KOPT-K1 (cell line): ENCODE results near the gene KRT2.

Experiments used
- H3K27ac ChIP-seq: fragments of 200-600 bp; sonication (generic); 2 replicates; pipeline ENCODE4 v1.5.1; 2016; ENCODE audit warnings: antibody characterized with exemption, mild to moderate bottlenecking, low read depth, low read length; ENCODE audit not compliant: poor library complexity, severe bottlenecking
- H3K36me3 ChIP-seq: fragments of 200-600 bp; sonication (generic); 2 replicates; pipeline ENCODE4 v1.5.1; 2017; ENCODE audit warnings: antibody characterized with exemption, mild to moderate bottlenecking, low read length, moderate library complexity; ENCODE audit not compliant: insufficient read depth
- H3K9me3 ChIP-seq: fragments of 200-600 bp; sonication (generic); 2 replicates; pipeline ENCODE4 v1.5.1; 2017; ENCODE audit warnings: antibody characterized with exemption, low read length, mild to moderate bottlenecking; ENCODE audit not compliant: insufficient read depth, poor library complexity, severe bottlenecking

Gene KRT2

DNA sequence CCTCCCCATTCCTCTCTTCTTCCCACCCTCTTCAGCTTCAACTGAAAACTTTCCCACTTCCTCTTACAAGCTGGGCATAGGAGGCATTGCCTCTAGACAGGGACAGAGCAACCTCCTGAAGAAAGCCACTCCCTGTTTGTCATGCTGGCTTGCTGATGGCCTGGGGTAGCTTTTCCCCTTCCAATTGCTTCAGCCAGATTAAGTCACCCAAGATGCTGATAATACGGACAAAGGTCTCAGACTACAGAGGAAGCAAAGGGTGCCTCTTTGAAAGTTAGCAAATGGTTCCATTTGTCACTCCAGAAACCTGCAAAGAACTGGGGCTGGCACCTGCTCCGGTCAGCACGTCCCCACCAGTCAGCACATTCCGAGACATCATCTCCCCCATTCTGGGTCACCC is 6.0 kb downstream of the KRT2 start:
- H3K9me3 ChIP-seq: no peaks in the 10 kb centered on the region
- no peak overlapping the region for H3K27ac ChIP-seq
- no peaks in the 10 kb centered on the region for H3K36me3 ChIP-seq

DNA sequence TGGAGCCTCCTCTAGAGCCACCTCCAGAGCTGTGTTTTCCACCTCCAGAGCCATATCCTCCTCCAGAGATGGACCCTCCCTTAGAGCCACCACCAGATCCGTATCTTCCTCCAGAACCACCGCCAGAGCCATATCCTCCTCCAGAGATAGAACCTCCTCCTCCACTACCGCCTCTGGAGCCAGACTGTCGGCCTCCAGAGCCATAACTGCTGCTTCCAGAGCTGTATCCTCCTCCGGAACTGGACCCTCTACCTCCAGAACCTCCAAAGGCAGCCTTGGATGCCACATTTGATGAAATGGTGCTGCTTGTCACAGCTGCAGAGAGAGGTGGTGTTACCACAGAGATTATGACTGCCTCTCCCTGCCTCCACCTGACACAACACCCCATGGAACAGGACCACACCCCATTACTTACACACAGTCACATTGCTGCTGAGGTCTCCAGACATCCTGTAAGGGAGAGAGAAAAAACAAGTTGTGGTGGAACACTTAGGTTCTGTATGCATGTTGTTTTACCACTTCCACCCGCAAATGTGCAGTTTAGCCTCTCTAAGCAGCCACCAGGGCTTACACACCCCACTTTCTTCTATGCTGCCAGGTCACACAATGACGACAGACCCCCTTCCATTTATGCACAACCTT is 6.8 kb downstream of the KRT2 start:
- H3K27ac ChIP-seq: no peak overlapping the region

DNA sequence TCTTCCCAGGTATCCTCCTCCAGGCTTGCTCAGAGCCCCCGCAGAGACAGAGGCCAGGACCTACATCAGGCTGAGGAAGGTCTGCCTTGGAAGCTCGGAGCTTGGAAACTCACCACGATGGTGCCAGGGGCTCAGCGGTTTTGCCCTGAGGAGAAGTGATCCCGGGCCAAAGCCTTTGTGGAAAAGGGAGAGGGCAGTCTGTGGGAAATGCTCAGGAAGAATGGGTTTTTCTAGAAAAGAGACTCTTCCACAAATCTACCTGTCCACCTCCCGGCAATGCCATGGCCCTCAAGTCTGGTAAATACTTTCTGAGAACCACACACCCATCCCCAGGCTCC is 8.0 kb downstream of the KRT2 start:
- no peaks in the 10 kb centered on the region for H3K9me3 ChIP-seq
- H3K27ac ChIP-seq: no peak overlapping the region
- H3K36me3 ChIP-seq: no peaks in the 10 kb centered on the region

More for the DNA sequence above, 6.8 kb downstream of the KRT2 start:
- Histone ChIP-seq H3K36me3 (no peaks in the 10 kb centered on the region), H3K9me3 (no peaks in the 10 kb centered on the region)

DNA sequence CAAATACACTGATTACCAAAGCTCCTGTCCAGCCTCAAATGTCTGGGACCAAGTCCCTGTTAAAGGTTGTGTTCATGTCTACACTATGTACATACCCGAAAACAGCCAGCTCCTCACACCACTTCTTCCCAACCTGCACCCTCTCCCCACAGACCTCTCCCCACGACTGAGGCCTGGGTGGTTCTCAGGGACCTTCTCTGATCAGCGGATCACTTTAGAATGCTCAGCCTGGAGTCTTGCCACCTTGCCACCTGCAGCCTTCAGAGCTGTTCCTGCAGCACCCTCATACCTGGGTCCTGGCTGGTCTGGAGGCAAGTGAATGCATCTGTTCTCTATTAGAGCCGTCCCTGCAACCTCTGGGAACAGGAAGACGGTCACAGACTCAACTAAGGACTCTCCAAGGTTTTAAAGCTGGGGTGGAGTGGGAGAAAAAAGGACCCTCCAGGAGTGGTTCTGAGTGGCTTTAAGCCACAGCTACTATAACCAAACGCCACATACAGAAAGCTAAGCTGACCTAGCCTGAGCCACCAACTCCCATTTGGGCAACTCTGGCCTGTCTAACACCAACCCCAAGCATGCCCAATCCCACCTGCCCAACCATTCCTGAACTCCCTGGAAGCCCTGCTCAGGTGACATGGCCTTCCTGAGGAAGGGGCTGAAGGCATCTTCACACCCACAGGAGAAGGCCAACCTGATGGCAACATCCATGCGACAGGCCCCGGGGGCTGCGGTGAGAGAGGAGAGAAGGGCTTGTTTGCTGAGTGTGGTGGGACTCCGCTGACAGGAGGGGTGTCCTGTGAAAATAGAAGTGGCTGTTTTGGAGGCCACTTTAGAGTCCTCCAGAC is 8.6 kb downstream of the KRT2 start:
- H3K36me3 ChIP-seq: no peaks in the 10 kb centered on the region
- H3K27ac ChIP-seq: no peak overlapping the region
- H3K9me3 ChIP-seq: no peaks in the 10 kb centered on the region

DNA sequence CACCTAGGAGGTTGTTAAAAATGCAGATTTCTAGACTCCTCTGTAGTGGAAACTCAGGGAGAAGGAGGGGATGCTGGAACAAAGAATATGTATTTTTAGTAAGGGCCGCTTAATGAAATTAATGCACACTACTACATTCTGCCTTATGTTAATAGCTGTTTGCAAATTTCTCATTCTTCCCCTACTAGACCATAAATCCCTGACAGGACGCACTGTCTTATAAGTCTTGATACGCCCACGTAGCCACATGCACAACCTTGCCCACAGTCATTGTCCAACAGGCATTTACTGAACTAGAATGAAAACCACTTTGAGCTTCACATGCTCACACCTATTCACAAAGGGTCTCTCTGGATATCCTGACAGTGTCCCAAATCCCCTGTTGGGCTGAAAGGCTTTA is 10.5 kb downstream of the KRT2 start:
- H3K9me3 ChIP-seq: no peaks in the 10 kb centered on the region
- no peak overlapping the region for H3K27ac ChIP-seq
- H3K36me3 ChIP-seq: no peaks in the 10 kb centered on the region

DNA sequence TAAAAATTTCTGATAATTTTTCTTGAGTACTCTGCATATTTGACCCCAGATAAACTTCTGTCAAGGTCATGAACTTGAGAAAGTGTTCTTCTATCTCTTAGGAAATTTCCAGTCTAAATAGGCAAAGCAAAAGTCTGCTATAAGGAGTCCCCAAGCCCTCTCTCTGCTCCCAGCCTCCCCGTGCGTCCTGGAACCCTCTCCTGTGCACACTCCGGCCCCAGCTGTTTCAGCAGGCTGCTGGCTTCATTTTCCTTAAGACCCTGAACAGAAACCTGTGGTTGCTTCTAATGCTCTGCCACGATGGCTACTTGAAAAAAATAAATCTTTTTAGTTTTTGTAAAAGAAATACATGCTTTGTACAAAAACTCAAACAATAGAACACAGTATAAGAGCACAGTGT is 14.7 kb downstream of the KRT2 start:
- H3K9me3 ChIP-seq: no peaks in the 10 kb centered on the region
- H3K36me3 ChIP-seq: no peaks in the 10 kb centered on the region
- H3K27ac ChIP-seq: no peak overlapping the region

DNA sequence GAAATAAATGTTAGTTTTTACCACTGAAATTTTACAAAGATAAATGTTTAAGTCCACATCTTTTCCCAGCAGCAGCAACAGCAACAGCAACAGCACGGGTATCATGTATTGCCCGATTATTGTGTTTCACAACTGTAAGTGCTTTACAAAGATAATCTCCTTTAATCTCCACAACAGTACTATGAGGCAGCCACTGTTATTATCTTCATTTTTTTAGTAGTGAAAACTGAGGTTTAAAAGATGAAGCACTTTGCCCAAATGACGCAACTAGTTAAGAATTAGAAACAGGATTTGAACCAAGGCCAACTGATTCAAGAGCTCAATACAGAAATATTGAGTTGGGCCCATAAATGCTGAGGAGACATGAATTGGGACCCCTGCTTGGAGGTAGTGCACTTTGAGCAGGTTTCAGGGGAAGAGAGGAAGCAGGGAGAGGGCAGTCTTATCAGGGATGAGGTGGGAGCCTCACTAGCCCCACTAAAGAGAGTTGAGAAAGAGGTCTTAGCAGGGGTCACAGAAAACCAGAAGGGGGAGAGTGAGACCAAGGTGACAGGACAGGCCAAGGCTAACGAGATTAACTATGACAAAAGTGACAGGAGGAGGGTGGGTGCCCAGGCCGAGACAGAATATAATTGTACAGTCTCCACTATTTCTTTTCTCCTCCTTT is 15.3 kb downstream of the KRT2 start:
- H3K27ac ChIP-seq: no peak overlapping the region
- no peaks in the 10 kb centered on the region for H3K9me3 ChIP-seq
- H3K36me3 ChIP-seq: no peaks in the 10 kb centered on the region

DNA sequence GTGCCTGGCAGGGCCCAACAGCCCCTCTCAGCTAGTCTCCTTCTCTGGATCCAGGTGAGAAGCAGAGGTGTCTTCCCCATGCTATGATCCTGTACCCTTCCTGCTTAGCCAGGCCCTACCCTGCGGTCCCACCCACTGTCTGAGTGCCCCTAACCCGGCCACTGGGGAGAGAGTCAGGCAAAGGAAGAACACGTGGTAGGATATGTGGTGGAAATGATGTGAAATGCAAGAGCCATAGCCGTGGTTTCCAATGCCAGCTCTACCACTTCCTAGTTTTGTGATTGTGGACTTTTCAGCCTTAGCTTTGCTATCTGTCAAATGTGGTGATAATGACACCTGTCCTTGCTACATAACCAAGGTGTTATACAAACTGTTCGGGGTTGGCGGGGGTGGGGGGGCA is 15.8 kb downstream of the KRT2 start:
- Histone ChIP-seq H3K9me3 (no peaks in the 10 kb centered on the region), H3K27ac (no peak overlapping the region), H3K36me3 (no peaks in the 10 kb centered on the region)

DNA sequence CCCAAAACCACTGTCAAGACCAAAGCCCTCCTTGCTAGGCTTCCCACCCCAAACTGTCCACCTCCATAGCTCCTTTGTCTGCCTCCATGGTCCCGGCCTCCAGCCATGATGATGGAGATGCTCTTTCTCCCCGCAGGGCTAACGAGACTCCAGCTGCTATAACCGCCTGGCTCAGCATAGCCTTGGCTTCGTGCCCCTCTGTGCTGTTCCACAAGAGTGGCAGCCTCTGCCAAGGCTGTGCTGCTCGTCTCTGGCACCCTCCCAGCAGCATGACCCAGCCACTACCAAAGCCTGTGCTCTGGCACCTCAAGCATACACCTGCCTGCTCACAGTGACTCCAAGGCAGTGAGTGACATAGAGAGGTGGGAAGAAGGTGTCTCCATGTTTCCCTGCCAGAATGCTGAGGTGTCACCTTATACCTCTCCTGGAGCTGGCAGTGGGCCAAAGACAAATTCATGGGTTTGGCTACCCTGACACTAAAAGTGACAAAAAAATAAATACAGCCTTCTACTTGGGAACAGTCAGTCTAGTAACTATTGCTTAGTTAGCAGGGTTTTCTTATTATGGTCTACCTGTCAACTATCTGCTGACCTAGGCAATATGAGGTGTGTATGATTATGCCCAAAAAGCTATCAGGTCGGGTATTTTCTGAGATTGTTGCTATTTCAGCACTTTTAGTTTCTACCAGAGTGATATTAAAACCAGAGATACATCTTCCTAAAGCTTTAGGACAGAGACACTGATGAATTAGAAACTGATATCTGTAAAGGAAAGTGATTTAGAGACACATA is 17.6 kb downstream of the KRT2 start:
- no peaks in the 10 kb centered on the region for H3K9me3 ChIP-seq
- no peak overlapping the region for H3K27ac ChIP-seq
- H3K36me3 ChIP-seq: no peaks in the 10 kb centered on the region

DNA sequence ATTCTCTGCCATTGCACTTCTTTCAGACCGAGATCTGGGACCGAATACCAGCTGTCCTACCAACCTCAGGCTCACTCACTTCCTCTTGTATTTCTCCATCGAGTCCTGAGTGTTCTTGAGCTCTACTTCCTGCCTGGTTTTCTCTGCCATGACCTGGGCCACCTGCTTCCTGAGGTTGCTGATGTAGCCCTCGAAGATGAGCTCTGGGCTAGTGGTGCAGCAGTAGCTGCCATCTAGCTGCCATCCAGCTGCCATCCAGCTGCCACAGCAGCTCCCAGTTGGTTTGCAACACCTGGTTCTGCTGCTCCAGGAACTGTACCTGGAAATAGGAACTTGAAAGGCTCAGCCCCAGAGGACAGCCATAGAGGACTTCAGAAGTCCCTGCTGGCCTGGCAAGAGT is 18.6 kb downstream of the KRT2 start:
- no peak overlapping the region for H3K27ac ChIP-seq
- no peaks in the 10 kb centered on the region for H3K36me3 ChIP-seq
- no peaks in the 10 kb centered on the region for H3K9me3 ChIP-seq

DNA sequence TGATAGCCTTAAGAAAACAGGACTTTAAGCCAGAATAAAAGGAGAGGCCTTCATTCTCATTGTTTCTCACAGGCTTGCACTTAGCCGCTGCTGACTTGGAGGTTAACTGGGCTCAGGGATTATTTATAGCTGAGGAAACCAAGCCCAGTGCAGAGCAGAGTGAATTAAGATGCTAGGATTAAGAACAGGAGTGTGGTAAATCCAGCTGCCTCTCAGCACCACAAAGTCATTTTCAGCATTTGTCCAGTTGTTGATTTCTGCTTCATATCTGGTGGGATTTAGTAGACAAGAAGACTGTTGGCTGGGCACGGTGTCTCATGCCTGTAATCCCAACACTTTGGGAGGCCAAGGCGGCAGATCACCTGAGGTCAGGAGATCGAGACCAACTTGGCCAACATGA is 19.4 kb downstream of the KRT2 start:
- Histone ChIP-seq H3K27ac (no peak overlapping the region), H3K9me3 (no peaks in the 10 kb centered on the region), H3K36me3 (no peaks in the 10 kb centered on the region)

DNA sequence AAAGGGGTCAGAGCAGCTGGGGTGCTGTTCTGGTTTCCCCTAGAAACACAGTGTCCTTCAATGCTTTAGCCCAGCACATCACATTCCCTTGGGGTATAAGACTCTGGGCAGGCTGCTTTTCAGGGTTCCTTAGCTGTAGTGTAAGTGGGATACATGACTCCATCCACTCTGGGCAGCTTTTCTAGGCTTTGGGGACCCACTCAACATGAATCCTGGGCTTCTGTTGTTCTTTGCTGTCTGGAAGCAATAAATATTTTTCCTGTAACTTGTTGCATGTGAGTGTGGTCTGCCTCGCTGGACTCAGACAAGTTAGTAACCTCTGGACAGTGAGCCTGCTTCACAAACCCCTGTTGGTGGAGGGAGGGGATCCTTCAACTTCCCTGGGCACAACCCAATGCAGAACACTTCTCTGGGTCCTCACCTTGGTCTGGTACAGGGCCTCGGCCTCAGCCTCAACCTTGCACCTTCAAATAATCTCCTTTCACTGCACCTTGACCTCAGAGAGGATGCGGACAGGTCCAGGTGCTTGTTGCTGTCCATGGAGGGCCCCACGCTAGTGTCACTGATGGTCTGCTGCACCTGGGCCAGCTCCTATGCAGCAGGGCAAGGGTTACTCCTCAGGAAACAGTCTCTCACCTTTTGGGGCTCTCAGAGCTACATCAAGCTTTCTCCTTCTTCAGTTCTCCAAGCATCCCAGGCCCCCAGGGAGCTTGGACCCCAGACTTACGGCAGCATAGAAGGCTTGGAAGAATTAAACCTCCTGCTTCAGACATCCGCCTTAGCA is 20.1 kb downstream of the KRT2 start:
- Histone ChIP-seq H3K9me3 (no peaks in the 10 kb centered on the region), H3K36me3 (no peaks in the 10 kb centered on the region), H3K27ac (no peak overlapping the region)

DNA sequence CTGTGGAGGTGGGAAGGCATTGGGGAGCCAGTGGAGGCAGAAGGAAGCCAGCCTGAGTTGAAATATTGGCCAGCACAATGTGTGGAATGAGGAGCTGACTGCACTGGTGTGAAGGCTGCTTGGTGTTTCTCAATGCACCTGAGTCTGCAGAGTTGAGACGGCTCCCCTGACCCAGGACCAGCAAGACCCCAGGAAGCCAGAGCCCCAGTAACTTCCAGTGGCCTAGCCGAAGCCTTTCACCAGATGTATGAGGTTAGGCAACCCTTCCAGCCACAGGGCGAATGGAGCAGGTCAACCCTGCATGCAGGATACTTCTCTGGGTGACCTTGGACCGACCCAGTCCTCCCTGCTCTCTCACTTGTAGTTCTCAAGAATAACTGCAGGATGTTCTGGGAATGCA is 20.7 kb downstream of the KRT2 start:
- Histone ChIP-seq H3K36me3 (no peaks in the 10 kb centered on the region), H3K9me3 (no peaks in the 10 kb centered on the region)

DNA sequence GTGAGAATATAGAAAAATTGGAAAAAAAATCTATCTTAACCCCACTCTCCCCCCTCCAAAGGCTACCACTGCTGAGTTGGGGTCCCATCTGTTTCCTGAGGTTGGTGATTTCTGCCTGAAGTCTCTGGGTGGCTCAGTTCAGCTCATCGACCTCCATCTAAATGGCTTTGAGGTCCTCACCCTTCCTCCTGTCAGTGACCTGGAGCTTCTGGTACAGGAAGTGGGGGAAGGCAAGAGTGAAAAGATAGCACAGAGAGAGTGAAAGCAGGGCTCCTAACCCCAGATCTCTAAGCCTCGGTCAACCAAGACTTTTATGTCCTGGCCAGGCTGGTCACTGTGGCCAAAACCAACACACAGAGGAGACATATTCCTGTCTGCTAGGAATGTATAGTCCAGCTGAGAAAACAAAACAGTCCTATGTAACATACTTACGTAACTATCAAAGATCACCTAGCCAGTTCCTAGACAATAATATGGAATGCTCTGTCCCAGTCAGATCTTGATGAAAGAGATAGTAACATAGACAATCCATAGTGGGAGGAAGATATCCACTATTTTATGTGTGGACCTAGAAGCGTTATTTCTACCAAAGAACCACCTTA is 21.3 kb downstream of the KRT2 start:
- Histone ChIP-seq H3K36me3 (no peaks in the 10 kb centered on the region), H3K9me3 (no peaks in the 10 kb centered on the region), H3K27ac (no peak overlapping the region)

More for the DNA sequence above, 20.7 kb downstream of the KRT2 start:
- H3K27ac ChIP-seq: no peak overlapping the region
